Tibial nerve (tissue), 4 donors: ENCODE measurements around the gene MIF4GD. TPM values are rescaled to one million over a fixed set of nuclear protein-coding genes. Genes with fewer than 3 reads are reported as not detected.
"Not testable (repeated sequence)": the region's sequence is repeated elsewhere in the genome, so short reads cannot be mapped to it uniquely, and the experiment has no call there.

Experiments used
- DNase-seq, 2 donors: peaks; one replicate each; pipeline ENCODE4 v3.0.0-alpha.2; 2019; ENCODE audit warnings: low spot score in 2 of 2
- H3K27ac ChIP-seq, 4 donors: fragments of 200-600 bp; sonication (generic) in 3 of 4; one replicate each; pipeline ENCODE4 v1.5.1; 2017 to 2019; ENCODE audit warnings: mild to moderate bottlenecking in 1 of 4
- H3K27me3 ChIP-seq, 2 donors: fragments of 200-600 bp; sonication (generic) in 1 of 2; one replicate each; pipeline versions ENCODE4 v1.5.1 to v1.6.0; 2017 to 2019
- H3K36me3 ChIP-seq, 3 donors: fragments of 200-600 bp; sonication (generic); one replicate each; pipeline ENCODE4 v1.5.1; 2018 to 2019
- H3K4me1 ChIP-seq, 4 donors: fragments of 200-600 bp; sonication (generic) in 3 of 4; one replicate each; pipeline ENCODE4 v1.5.1; 2017 to 2019
- H3K4me3 ChIP-seq, 4 donors: fragments of 200-600 bp; sonication (generic) in 3 of 4; one replicate each; pipeline ENCODE4 v1.5.1; 2017 to 2019; ENCODE audit warnings: mild to moderate bottlenecking in 1 of 4, moderate library complexity in 1 of 4
- H3K9me3 ChIP-seq, 4 donors: fragments of 200-600 bp; sonication (generic) in 3 of 4; one replicate each; pipeline ENCODE4 v1.5.1; 2017 to 2019
- CTCF ChIP-seq, 5 experiments: fragments of 200-600 bp in 3 of 5; fragments of 450-650 bp in 2 of 5; sonication (generic) in 3 of 5; IDR thresholded peaks; one replicate each; pipeline ENCODE4 v1.5.1; 2016 to 2019; ENCODE audit warnings: antibody characterized with exemption in 5 of 5, mild to moderate bottlenecking in 3 of 5, moderate library complexity in 2 of 5
- EP300 ChIP-seq, 2 donors: sonication (generic); formaldehyde crosslinking; IDR thresholded peaks; one replicate each; pipeline ENCODE4 v1.6.1; 2017; ENCODE audit warnings: antibody characterized with exemption in 2 of 2, mild to moderate bottlenecking in 1 of 2
- POLR2A ChIP-seq, 2 donors: fragments of 450-650 bp; IDR thresholded peaks; one replicate each; pipeline ENCODE4 v1.6.1; 2017; ENCODE audit warnings: antibody characterized with exemption in 2 of 2, mild to moderate bottlenecking in 2 of 2, moderate library complexity in 2 of 2
- WGBS, 2 donors: methylation state at CpG; one replicate each; pipeline ENCODE4 v1.1.5; 2018; 5-methylcytosine and 5-hydroxymethylcytosine counted together
- total RNA-seq, 4 donors: library from RNA; depleted of rRNA; stranded (reverse); fragments of >200 nt; gene quantifications; one replicate each; pipeline ENCODE4 v1.1.0, GENCODE V29; 2016

MIF4GD gene
- total RNA-seq, 4 donors from 2014 or later: 18.4 to 53.1 (median 41.0) TPM

GRCh38 chr17:75300280-75300679, 29.2 kb upstream of the MIF4GD start:
- Histone ChIP-seq H3K9me3 (no peaks in the 10 kb centered on the region), H3K27ac (no peak overlapping the region), H3K4me3 (no peak overlapping the region), H3K4me1 (no peaks in the 10 kb centered on the region), H3K36me3 (no peaks in the 10 kb centered on the region), H3K27me3 (no peaks in the 10 kb centered on the region)
- no peak for DNase-seq
- no peak for TF ChIP-seq POLR2A (IDR thresholded peaks at IDR 0.05)
- TF ChIP-seq EP300 (IDR thresholded peaks at IDR 0.05): no peak
- TF ChIP-seq CTCF (IDR thresholded peaks at IDR 0.05): no peak
- WGBS, 2 donors: 77 to 82% methylated on average over 7 of the region's 7 CpGs

DNA sequence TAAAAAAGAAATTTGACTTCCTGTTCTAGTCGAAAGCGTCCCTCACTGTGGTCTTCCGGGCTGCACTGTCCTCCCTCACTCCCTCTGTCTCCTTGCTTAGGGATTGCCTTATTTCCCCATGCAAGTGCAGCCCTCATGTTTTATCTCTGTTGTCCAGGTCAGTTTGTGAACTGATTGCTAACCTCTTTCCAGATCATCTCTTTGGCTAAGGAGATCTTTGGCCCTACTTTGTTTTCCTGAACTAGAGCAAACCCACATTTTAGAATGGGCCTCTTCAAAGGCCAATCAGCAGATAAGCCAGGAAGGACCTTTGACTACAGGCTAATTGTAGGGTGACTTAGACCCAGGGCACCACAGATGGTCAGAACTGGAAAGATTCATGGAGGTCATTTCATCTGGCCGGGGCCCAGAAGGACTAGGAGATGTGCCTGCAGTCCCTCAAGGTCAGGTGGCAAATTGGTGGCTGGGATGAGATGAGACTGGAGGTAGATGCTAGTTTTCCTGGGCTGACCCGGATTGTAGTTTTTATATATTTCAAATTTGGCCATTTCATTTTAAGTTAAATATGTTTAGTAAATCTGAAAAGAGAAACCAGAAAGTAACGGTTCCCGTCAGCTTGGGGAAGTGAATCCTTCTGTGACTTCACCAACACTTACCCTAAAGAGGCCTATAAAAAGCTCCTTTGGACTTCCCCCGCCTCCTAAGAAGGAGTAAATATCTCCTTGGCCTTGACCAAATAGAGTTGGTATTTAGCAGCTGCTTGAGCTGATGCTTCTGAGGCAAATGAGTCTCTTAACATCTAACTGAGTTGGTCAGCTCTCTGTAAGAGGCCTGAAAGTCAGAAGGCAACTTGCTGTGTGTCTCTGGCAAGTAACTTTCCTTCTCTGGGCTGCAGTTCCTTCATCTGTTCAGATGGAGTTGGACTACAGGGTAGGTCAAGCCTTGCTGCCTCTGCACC, 24.4 kb upstream of the MIF4GD start:
- H3K4me1 ChIP-seq: no peaks in the 10 kb centered on the region
- H3K4me3 ChIP-seq: no peak overlapping the region
- no peak for DNase-seq
- TF ChIP-seq CTCF (IDR thresholded peaks at IDR 0.05) (no peak), EP300 (IDR thresholded peaks at IDR 0.05) (peak in 1 of 2 donors; percentile 8)
- no peaks in the 10 kb centered on the region for H3K9me3 ChIP-seq
- WGBS, 2 donors: 78 to 85% methylated on average over 8 of the region's 8 CpGs
- no peaks in the 10 kb centered on the region for H3K27me3 ChIP-seq
- H3K27ac ChIP-seq: peak overlapping the region in 3 of 4 donors; percentile 70 to 73 (median 71)
- no peaks in the 10 kb centered on the region for H3K36me3 ChIP-seq

- not testable (repeated sequence) for H3K4me3 ChIP-seq, H3K4me1 ChIP-seq, H3K36me3 ChIP-seq, DNase-seq, H3K27me3 ChIP-seq, H3K9me3 ChIP-seq
- 59 to 64% methylated on average over 16 of the region's 16 CpGs for WGBS, 2 donors
- peak overlapping the region in 2 of 4 donors; percentile 15 to 41 for H3K27ac ChIP-seq
Measured at GRCh38 chr17:75292810-75293448, 21.9 kb upstream of the MIF4GD start.

DNA sequence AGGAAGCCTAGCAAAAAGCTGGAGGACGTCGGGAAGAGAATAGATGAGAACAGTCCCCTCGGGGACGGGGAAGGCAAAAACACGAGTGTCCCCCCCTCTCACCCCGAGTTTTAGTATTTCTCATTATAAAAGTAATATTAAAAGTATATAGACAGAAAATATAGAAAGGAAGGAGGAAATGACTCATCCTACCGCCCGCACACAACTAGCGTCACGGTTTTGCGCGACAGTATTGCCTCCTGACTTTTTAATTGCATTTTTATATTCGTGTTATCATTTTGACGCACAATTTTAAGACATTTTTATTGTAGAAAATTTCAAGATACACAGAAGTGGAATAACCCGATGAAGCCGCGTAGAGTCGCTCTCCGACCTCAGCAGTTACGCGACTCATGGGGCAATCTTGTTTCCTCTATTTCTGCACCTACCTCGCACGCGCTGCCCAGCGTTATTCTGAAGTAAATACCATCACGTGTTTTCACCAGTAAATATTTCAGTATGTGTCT, 18.9 kb upstream of the MIF4GD start:
- peaks cover 0 to 19% (median 0%) of the 10 kb centered on the region in 3 donors for H3K36me3 ChIP-seq
- 1% methylated on average over 26 of the region's 26 CpGs for WGBS, 2 donors
- H3K4me3 ChIP-seq: peak overlapping the region; percentile 66 to 83 (median 72)
- DNase-seq: peak; percentile 54 to 58
- TF ChIP-seq POLR2A (IDR thresholded peaks at IDR 0.05) (no peak), EP300 (IDR thresholded peaks at IDR 0.05) (no peak), CTCF (IDR thresholded peaks at IDR 0.05) (peak in 3 of 5 experiments; percentile 3 to 20 (median 17))
- peak overlapping the region; percentile 56 to 95 (median 93) for H3K27ac ChIP-seq
- H3K27me3 ChIP-seq: no peaks in the 10 kb centered on the region
- peaks cover 0 to 14% (median 4%) of the 10 kb centered on the region in 4 donors for H3K4me1 ChIP-seq
- no peaks in the 10 kb centered on the region for H3K9me3 ChIP-seq

DNA sequence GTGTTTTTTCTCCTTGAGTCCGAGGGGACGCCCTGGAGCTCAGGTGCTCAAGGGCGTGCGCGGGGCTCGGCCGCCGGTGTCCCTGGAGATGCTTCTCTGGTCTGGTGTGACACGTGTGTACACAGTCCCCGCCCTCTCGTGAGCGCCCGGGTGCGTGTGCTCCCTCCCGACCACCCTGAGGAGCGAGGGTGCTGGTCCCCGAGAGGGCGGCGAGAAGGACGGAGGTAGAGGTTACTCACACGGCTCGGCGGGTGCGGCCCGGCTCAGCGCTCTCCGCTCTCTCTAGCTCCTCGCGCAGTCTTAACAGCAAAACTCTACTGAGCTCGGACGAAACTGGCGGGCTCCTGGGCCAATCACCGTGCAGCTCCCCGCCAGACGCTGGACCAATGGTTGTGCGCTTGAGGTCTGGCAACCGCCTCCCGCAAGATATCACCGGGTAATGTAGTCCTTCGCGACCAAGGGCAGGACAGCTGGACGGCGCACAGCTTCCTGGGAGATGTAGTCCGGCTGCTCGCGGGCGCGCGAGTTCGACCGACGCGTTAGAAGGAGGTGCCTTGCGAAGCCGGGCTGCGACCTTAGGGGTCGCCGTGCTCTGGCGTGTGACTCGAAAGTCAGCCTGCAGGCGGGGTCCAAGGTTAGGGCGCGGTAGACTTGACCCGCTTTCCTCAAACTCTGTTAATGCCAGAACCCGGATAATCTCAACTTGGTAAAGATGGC, 18.2 kb upstream of the MIF4GD start, which contains the start of gene SLC25A19:
TSS of gene SLC25A19 (minus strand) at position 319 of the 717 bp plus-strand sequence. CDS start 2,669 bp downstream, outside the sequence.
- Histone ChIP-seq H3K4me3 (peak within 1 kb of the TSS; percentile 66 to 83 (median 72)), H3K36me3 (peaks cover 0 to 23% (median 0%) of the 10 kb centered on the region in 3 donors), H3K27ac (peak within 1 kb of the TSS; percentile 56 to 95 (median 93)), H3K9me3 (no peaks in the 10 kb centered on the region), H3K27me3 (no peaks in the 10 kb centered on the region), H3K4me1 (peaks cover 0 to 14% (median 4%) of the 10 kb centered on the region in 4 donors)
- WGBS, 2 donors: 0% methylated on average over 50 to 60 of the region's 65 CpGs
- DNase-seq: peak; percentile 94 to 96
- TF ChIP-seq CTCF (IDR thresholded peaks at IDR 0.05) (peak in 1 of 5 experiments; percentile 16), POLR2A (IDR thresholded peaks at IDR 0.05) (peak; percentile 78 to 95), EP300 (IDR thresholded peaks at IDR 0.05) (peak; percentile 47 to 93)
